DND-41 (cell line): Measurements from ENCODE around the gene EMC8.

ENCODE experiments used
- ATAC-seq: fragments of 200-7000 bp; cut with Tn5 transposase; 3 replicates; pipeline ENCODE4 v1.9.1; 2021; ENCODE audit warnings: low read depth; ENCODE audit not compliant: insufficient read depth
- DNase-seq: peaks from one replicate; pipeline ENCODE4 v3.0.0-alpha.2; 2020
- H2AFZ ChIP-seq: 2 replicates; pipeline ENCODE4 v1.6.0; 2012; ENCODE audit warnings: low read depth, low read length
- H3K27ac ChIP-seq: 2 replicates; pipeline ENCODE4 v1.5.1; 2012; ENCODE audit warnings: low read length, inconsistent platforms
- H3K27me3 ChIP-seq: fragments of 200-600 bp; sonication (generic); 2 replicates; pipeline ENCODE4 v1.6.0; 2012; ENCODE audit warnings: low read length, mild to moderate bottlenecking, inconsistent platforms; ENCODE audit not compliant: insufficient read depth, poor library complexity
- H3K36me3 ChIP-seq: 2 replicates; pipeline ENCODE4 v1.5.1; 2012; ENCODE audit warnings: low read length, inconsistent platforms; ENCODE audit not compliant: insufficient read depth
- H3K4me1 ChIP-seq: 2 replicates; pipeline ENCODE4 v1.5.1; 2012; ENCODE audit warnings: mild to moderate bottlenecking, low read length; ENCODE audit not compliant: insufficient read depth
- H3K4me2 ChIP-seq: 2 replicates; pipeline ENCODE4 v1.6.0; 2012; ENCODE audit warnings: mild to moderate bottlenecking, moderate library complexity, low read length, inconsistent platforms; ENCODE audit not compliant: insufficient read depth
- H3K4me3 ChIP-seq, 2 experiments: fragments of 200-600 bp in 1 of 2; shearing (Covaris generic) in 1 of 2; 2 replicates each; pipeline ENCODE4 v1.5.1; 2012 to 2016; ENCODE audit warnings: inconsistent platforms in 2 of 2, low read length in 2 of 2, mild to moderate bottlenecking in 2 of 2, low read depth in 1 of 2, moderate library complexity in 1 of 2
- H3K79me2 ChIP-seq: 2 replicates; pipeline ENCODE4 v1.6.0; 2012; ENCODE audit warnings: low read length, inconsistent platforms; ENCODE audit not compliant: insufficient read depth
- H3K9ac ChIP-seq: 2 replicates; pipeline ENCODE4 v1.6.0; 2012; ENCODE audit warnings: low read depth, mild to moderate bottlenecking, inconsistent platforms, low read length, moderate library complexity
- H3K9me3 ChIP-seq: 2 replicates; pipeline ENCODE4 v1.5.1; 2012; ENCODE audit warnings: low read length, moderate library complexity, mild to moderate bottlenecking, inconsistent platforms; ENCODE audit not compliant: insufficient read depth, severe bottlenecking
- H4K20me1 ChIP-seq: 2 replicates; pipeline ENCODE4 v1.6.0; 2012; ENCODE audit warnings: low read length; ENCODE audit not compliant: insufficient read depth
- EZH2 ChIP-seq: IDR thresholded peaks from 3 replicates; pipeline ENCODE4 v1.6.1; 2012; ENCODE audit warnings: borderline replicate concordance, low read depth, mild to moderate bottlenecking, moderate library complexity, low read length, inconsistent platforms; ENCODE audit not compliant: severe bottlenecking
- TF ChIP-seq, protein P1 (sequence below): IDR thresholded peaks from 2 replicates; pipeline ENCODE4 v1.5.1; 2012; ENCODE audit warnings: borderline replicate concordance, low read length, moderate library complexity, mild to moderate bottlenecking; ENCODE audit not compliant: poor library complexity, severe bottlenecking; ENCODE audit errors: extremely low read depth

The EMC8 gene

DNA sequence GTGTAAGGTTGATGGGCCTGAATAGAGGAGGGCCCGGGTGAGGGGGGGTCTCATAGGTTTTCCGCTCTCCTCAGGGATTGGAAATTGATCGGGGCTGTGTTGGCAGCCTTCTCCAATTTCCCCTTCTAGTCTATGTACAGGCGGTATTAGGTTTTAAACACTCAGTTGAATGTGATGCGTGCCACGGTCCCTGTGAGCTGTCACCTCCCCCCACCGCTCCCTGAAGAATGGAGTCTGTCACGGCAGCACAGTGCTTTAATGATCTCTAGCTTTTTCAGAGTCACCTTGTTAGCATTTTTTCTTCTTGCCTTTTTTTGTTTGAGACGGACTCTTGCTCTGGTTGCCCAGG, 951 bp upstream of the EMC8 start:
- no peaks in the 10 kb centered on the region for H3K9me3 ChIP-seq
- H3K4me1 ChIP-seq, result peaks cover 54% of the 10 kb centered on the region
- TF ChIP-seq EZH2, result no peak
- TF ChIP-seq, protein P1, sequence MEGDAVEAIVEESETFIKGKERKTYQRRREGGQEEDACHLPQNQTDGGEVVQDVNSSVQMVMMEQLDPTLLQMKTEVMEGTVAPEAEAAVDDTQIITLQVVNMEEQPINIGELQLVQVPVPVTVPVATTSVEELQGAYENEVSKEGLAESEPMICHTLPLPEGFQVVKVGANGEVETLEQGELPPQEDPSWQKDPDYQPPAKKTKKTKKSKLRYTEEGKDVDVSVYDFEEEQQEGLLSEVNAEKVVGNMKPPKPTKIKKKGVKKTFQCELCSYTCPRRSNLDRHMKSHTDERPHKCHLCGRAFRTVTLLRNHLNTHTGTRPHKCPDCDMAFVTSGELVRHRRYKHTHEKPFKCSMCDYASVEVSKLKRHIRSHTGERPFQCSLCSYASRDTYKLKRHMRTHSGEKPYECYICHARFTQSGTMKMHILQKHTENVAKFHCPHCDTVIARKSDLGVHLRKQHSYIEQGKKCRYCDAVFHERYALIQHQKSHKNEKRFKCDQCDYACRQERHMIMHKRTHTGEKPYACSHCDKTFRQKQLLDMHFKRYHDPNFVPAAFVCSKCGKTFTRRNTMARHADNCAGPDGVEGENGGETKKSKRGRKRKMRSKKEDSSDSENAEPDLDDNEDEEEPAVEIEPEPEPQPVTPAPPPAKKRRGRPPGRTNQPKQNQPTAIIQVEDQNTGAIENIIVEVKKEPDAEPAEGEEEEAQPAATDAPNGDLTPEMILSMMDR, result no peak
- ATAC-seq, result no peak
- peak overlapping the region; percentile 93 for H3K4me2 ChIP-seq
- H2AFZ ChIP-seq, result peak overlapping the region; percentile 78; the same call in 1 of the 2 replicates
- H3K4me3 ChIP-seq, result peak overlapping the region; percentile 75 to 79
- H3K27me3 ChIP-seq, result no peaks in the 10 kb centered on the region
- H4K20me1 ChIP-seq, result peaks cover 66% of the 10 kb centered on the region
- H3K79me2 ChIP-seq, result peaks cover 78% of the 10 kb centered on the region
- H3K9ac ChIP-seq, result peak overlapping the region; percentile 97
- peak overlapping the region; percentile 76 for H3K27ac ChIP-seq
- H3K36me3 ChIP-seq, result peaks cover 68% of the 10 kb centered on the region
- DNase-seq, result no peak

DNA sequence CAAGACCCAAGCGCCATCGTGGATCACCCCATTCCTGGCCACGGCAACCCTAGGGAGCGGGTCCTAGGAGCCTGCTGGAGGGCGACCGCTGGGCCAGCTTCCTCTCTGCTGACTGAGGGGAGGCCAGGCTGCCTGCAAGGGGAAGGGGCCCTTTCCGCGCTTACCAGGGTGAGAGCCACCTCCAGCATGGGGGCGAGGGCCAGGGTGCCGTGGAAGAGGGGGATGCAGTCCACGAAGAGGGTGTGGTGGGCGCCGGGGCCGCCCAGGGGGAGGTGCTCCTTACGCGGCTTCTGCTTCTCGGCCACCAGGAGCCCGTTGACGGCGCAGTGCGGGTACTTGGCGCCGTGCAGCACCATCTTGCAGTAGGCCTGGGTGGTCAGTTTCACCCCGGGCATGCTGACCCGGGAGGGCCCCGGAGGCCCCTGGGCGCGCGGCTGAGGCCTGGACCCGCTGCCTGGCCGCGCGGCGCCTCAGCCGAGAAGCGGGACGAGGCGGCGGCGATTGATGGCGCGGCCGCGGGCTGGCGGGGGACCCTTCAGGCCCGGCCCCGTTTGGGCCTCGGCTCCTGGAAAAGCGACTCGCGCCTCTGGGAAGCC, 345 bp downstream of the EMC8 start:
- peak; percentile 50 for DNase-seq
- Histone ChIP-seq H3K9me3 (no peaks in the 10 kb centered on the region), H4K20me1 (peaks cover 74% of the 10 kb centered on the region), H3K27ac (peak overlapping the region; percentile 57), H3K36me3 (peaks cover 70% of the 10 kb centered on the region), H3K4me1 (peaks cover 54% of the 10 kb centered on the region), H3K4me3 (peak overlapping the region; percentile 75 to 79), H3K27me3 (no peaks in the 10 kb centered on the region), H2AFZ (peak overlapping the region; percentile 78), H3K9ac (peak overlapping the region; percentile 97), H3K79me2 (peaks cover 90% of the 10 kb centered on the region), H3K4me2 (peak overlapping the region; percentile 93)
- TF ChIP-seq EZH2, result no peak
- TF ChIP-seq, protein P1, result peak; percentile 8
- ATAC-seq, result peak; percentile 62

DNA sequence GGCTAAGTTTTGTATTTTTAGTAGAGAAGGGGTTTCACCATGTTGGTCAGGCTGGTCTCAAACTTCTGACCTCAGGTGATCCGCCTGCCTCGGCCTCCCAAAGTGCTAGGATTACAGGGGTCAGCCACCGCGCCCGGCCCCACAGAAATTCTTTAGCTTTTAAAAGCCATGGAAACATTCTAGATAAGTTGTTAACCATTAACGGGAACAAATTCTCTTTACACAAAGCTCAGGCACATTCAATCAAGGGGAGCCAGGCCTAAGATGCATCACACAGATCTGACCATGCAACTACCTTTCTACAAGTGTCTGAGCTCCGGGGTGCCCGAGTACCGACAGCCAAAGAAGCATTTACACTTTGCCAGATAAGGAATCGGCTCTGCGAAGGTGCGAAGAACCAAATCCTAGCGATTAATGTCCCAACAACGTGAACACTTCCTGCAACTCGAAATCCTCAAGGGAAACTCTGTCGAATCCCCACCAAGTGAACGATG, 1.0 kb downstream of the EMC8 start:
- no peak overlapping the region; the same call in 1 of the 2 replicates for H2AFZ ChIP-seq
- H3K27me3 ChIP-seq, result no peaks in the 10 kb centered on the region

More for the DNA sequence above, 1.0 kb downstream of the EMC8 start:
- Histone ChIP-seq H3K36me3 (peaks cover 66% of the 10 kb centered on the region), H3K4me3 (peak overlapping the region; percentile 75 to 79), H3K79me2 (peaks cover 94% of the 10 kb centered on the region), H3K27ac (peak overlapping the region; percentile 57), H3K4me2 (peak overlapping the region; percentile 93), H3K9me3 (no peaks in the 10 kb centered on the region), H4K20me1 (peaks cover 70% of the 10 kb centered on the region), H3K4me1 (peaks cover 54% of the 10 kb centered on the region), H3K9ac (peak overlapping the region; percentile 97)
- ATAC-seq (no peak), DNase-seq (no peak)
- TF ChIP-seq, protein P1, result no peak
